ENCODE data around the gene TCIRG1. TPM values are rescaled to one million over a fixed set of nuclear protein-coding genes. Genes with fewer than 3 reads are reported as not detected.

Gene TCIRG1, protein sequence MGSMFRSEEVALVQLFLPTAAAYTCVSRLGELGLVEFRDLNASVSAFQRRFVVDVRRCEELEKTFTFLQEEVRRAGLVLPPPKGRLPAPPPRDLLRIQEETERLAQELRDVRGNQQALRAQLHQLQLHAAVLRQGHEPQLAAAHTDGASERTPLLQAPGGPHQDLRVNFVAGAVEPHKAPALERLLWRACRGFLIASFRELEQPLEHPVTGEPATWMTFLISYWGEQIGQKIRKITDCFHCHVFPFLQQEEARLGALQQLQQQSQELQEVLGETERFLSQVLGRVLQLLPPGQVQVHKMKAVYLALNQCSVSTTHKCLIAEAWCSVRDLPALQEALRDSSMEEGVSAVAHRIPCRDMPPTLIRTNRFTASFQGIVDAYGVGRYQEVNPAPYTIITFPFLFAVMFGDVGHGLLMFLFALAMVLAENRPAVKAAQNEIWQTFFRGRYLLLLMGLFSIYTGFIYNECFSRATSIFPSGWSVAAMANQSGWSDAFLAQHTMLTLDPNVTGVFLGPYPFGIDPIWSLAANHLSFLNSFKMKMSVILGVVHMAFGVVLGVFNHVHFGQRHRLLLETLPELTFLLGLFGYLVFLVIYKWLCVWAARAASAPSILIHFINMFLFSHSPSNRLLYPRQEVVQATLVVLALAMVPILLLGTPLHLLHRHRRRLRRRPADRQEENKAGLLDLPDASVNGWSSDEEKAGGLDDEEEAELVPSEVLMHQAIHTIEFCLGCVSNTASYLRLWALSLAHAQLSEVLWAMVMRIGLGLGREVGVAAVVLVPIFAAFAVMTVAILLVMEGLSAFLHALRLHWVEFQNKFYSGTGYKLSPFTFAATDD
- total RNA-seq (2022; extraction: Qiagen RNA extraction; ENCODE audit: low read depth): 97.2 to 180 TPM (median 125 TPM) in 5 replicates

DNA sequence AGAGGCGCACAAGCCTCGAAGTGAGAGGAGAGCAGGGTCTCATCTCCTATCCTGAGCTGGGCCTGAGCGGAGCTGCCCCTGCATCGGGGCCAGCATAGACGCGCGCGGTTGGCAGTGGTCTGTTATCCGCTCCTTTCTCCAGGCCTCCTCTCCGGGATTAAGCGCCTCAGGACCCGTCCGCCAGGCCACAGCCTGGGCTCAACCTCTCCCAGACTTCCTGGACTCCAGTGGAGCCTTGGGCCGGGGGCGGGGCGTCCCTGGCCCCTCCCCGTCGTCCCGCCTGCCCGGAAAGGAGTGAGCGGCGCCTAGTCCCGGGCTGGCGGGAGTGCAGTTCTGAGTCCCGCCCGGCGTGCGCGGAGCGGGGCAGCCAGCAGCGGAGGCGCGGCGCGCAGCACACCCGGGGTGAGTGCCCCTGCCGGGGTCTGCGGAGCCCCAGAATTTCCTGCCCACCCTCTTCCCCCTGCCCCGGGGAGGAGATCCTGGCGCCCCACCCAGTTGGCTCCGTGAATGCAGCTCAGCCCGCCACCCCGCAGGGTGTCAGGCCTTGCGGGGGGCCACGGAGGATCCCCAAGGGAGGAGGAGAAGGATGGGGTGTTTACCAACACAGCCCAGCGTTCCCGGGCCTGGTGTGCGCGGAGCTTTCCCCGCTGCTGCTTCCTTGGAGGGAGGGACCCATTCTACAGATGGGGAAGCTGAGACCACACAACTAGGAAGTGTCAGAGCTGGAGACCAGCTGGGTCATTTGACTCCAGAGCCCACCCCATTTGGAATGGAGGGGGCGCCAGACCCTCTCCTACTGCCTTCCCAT, at the start of gene TCIRG1:
Gene TCIRG1, plus strand, starts transcription at position 308 of the 808 bp plus-strand sequence. CDS start 2,247 bp downstream, outside the sequence.

DNA sequence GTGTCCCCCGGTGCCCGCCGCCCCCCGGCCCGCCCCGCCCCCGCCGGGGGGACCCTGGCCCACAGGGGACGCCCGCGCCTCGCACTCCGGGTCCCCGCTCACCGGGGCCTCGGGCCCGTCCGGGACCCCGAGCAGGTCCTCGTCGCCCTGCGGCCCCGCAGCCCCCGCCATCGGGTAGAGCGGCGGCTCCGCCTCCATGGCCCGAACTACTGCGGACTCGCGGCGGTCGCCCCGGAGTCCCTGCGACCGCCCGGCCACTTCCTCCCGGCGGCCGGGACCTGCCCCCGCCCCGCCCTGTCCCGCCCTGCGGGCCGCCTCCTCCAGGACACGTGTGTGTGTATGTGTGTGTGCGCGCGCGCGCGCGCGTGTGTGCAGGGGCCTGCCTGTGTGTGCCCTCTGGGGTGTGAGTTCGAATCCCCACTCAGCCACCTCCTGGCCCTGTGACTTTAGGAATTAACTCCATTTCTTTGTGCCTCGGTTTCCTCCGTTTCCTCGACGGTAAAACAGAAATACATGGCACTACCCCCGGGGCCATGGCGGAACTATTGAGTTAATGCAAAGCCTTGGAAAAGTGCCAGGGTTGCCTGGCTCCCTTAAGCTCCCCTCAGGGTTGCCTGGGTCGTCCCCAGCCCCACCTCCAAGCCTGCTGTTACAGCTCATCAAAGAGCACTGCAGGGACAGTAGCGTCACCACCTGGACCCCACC, 34.8 kb upstream of the TCIRG1 start, which contains the start of gene UNC93B1:
Gene UNC93B1, minus strand, starts transcription at position 252 of the 705 bp plus-strand sequence. Its CDS starts 54 bp downstream, at position 198.

DNA sequence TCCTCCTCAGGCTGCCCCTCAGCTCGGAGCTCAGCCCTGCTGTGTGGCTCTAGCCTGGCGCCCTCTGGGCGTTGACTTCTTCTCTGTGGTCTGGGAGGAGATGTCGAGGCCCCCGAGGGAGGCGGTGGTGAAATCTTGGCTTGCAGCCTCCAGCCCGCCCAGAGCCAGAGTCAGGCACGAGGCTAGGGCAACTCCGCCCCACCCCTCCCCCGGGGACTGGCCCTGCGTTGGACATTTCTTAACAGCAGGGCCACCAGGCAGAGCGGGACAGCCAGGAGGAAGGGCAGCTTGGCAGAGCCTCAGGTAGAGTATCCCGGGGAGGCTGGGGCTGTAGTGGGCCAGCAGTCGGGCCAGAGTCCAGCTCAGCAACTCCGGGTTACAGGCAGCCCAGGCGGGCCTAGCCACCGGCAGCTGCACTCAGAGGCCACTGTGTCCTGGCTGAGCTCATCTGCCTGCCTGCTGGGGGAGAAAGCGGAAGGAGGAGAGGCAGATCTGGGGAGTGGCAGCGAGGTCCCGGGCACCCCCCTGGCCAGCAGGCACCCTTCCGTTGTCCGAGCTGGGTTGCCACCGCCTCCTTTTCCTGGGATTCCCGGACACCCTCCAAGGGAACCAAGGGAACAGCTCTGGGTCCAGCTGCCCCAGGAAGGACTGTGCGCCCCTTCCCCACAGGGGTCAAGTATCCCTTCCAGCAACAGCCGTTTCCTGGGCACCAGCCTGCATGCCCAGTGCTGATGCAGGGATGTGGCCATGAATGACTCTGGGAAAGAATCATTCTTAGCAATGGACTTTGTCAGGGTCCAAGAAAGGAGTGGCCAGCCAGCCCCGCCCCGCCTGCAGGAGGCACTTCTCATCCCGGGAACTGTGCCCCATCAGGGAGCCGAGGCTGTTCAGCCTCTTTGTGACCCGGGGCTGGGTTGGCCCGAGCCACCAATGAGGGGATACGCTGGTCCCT, 28.5 kb upstream of the TCIRG1 start, which contains the start of gene ALDH3B1:
Gene ALDH3B1, plus strand, starts transcription at position 238 of the 952 bp plus-strand sequence. CDS start 4,971 bp downstream, outside the sequence.

DNA sequence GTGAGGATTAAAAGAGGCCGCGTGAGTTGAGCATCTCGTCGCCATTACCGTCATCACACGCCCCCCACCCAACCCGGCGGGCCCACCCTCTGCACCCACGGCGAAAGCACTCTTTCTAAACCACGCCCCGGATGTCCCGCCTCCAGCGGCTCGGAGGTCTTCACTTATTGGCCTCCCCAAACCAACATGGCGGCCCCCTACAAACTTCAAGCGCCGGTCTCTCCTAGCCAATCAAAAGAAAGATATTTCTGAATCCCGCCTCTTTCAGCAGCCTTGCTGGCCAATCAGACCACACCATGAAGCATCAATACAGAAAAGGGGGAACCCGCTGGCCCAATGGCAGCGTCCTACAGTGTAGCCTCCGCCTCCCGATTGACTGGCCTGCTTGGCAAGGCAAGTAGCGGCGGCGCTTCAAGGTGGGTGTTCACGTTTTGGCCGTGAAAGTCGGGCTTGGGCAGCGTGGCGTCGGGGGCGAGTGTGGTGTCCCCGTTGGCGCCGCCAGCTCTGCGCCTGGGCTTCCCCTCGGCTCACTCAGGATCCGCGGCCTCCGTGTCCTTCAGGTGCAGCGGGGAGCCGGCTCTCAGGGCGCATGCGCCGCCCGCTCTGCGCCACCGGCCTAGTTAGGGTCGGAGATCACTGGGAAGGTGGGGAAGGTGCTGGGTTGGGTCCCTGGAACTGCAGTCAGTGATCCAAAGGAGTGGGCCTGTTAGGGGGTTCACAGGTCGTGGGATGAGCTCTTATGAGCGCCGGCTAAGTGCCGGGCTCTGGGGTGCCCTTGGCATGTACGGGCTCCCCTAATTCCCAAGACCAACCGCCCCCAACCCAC, 8.3 kb upstream of the TCIRG1 start, which contains the start of gene NDUFS8:
Gene NDUFS8, plus strand, starts transcription at position 364 of the 826 bp plus-strand sequence. CDS start 1,471 bp downstream, outside the sequence.

Other genes starting within 250 kb of the TCIRG1 start
- gene UNC93B1, start 34.9 kb upstream of the TCIRG1 start, total RNA-seq (2022; extraction: Qiagen RNA extraction; ENCODE audit: low read depth): 57.9 to 77.3 TPM (median 69.7 TPM) in 5 replicates
- gene ALDH3B1, start 28.7 kb upstream of the TCIRG1 start, total RNA-seq (2022; extraction: Qiagen RNA extraction; ENCODE audit: low read depth): 110 to 131 TPM (median 118 TPM) in 5 replicates
- gene NDUFS8, start 8.3 kb upstream of the TCIRG1 start, total RNA-seq (2022; extraction: Qiagen RNA extraction; ENCODE audit: low read depth): 265 to 410 TPM (median 387 TPM) in 5 replicates
- gene CHKA, start 82.4 kb downstream of the TCIRG1 start, total RNA-seq (2022; extraction: Qiagen RNA extraction; ENCODE audit: low read depth): 26.7 to 30.3 TPM (median 27.4 TPM) in 5 replicates
- 18.5 to 27.3 TPM (median 20.1 TPM) in 5 replicates for gene KMT5B, start 174.3 kb downstream of the TCIRG1 start, total RNA-seq (2022; extraction: Qiagen RNA extraction; ENCODE audit: low read depth)
- gene C11orf24, start 232.9 kb downstream of the TCIRG1 start, total RNA-seq (2022; extraction: Qiagen RNA extraction; ENCODE audit: low read depth): 50.1 to 62.2 TPM (median 60.4 TPM) in 5 replicates

Measured in A549 treated with CpdA at 1 μM for 4 hours (cell line).